C1 segment of cervical spinal cord (tissue), 14 donors: ENCODE data around the gene TMEM221.
A peak's percentile ranks its signal among the peaks of the same experiment; 100 is the strongest.

Experiments
- DNase-seq, 14 donors: peaks; one replicate each; lab custom pipeline; 2025; lab: John Stamatoyannopoulos, UW

Gene TMEM221

DNA sequence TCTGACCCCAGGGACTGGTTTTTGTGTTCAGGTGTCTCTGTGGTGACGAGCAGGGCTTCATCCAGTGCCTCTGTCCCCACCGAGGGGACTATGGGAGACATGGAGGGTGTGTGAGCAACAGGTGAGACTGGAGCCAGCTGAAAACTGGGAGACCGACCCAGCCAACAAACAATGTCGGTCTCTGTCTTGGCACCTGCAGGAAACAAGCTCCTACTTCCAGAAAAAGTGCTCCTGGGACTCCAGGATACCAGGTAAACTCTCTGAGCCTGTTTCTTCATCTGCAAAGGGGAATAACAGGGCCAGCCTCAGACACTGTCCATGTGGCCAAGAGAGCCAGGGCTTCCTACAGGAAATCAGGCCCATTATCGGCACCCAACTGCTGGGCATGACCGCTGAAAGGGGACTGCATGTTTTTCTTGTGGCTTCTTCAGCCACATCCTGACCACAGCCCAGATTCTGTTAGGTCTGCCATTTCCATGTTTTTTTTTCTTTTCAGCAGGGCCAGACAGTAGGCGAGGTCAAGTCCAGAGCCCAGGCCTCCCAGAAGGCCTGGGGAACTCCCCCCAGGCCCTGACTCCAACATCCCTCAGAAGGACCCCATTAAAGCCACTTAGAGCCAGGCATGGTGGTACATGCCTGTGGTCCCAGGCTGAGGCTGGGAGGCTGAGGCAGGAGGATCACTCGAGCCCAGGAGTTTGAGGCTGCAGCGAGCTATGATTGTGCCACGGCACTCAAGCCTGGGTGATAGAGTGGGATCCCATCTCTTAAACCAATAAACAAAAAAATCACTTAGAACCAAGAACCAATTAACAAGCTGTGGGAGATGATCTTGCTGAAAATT is 42.2 kb downstream of the TMEM221 start:
- DNase-seq = peak in 4 of 14 donors; percentile 10 to 37 (median 25)

DNA sequence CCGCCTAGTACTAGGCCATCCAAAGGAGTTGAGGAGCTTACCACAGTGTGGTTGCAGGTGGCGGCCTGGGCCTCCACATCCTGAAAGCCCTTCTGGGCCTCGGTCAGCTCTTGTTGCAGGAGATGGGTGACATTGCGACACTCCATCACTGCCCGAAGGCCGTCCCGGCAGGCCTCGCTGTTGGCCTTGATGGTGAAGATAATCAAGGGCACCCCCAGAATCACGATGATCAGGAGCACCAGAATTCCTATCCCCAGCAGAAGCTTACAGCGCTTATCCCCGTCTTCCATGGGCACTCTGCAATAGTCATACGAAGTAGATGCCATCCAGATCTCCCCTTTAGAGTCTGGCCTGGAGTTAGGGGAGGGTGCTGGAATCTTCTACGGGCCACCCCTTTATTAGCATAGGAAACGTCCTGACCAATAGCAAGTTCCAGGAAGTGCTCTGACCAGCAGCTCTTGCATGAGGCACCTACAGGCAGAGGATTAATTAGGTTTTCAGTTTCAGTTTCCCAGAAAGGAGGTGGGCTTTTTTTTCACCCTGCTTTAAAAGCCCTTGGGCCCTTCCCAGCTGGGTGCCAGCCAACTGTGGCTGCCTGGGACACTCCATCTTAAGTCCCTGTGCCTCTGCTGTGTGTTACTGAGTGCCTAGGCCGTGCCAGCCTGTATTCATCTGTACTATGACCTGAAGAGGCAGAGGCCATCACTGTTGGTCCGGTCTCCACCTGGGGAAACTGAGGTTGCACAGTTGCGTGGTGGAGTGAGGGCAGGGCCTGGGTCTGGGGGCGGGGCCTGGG is 43.0 kb downstream of the TMEM221 start, which contains the start of gene BST2:
TSS of gene BST2 (minus strand) at position 381 of the 796 bp plus-strand sequence. CDS start at position 326, 55 bp downstream.
- DNase-seq = peak in 8 of 14 donors; percentile 9 to 67 (median 47)

DNA sequence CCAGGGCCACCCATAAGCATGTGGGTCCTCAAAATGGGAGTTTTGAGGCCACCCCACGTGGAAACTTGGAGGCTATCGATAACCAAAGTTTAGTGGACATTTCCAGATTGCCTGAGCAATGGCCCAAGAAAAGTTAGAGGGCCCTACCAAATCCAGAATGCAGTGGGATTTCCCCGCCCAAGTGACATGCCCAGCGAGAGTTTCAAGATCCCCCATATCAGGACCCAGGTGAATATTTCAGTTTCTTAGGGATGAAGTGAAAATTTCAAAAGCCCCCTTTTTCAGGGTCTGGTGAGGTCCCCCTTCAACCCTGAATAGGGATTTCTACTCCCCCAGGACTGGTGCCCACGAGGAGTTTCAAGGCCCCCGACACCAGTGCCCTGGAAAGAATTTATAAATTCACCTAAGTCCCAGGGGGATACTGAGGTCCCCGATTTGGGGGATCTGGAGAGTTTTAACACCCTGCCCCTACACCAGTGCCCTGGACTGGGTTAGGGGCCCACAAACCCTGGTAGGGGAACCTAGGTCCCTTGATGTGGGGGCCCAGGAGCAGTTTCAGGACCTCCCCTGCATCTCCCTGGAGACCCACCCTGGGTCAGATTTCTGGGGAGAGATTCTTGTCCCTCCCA is 43.7 kb downstream of the TMEM221 start:
- no peak for DNase-seq

DNA sequence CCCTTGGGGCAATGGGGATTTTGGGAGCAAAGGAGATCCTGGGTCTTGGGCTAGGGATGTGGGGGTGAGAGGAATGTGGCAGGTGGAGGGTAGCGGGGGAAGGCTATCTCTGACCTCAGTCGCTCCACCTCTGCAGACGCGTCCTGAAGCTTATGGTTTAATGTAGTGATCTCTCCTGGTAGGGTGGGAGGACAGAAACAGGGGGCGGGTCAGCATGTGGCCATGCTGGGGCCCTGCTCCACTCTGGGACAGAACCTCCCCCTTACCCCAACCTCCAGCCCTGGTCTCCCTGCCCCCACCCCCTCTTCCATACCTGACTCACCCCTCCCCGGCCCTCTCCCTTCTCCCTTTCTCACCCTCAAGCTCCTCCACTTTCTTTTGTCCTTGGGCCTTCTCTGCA is 44.5 kb downstream of the TMEM221 start:
- no peak for DNase-seq

DNA sequence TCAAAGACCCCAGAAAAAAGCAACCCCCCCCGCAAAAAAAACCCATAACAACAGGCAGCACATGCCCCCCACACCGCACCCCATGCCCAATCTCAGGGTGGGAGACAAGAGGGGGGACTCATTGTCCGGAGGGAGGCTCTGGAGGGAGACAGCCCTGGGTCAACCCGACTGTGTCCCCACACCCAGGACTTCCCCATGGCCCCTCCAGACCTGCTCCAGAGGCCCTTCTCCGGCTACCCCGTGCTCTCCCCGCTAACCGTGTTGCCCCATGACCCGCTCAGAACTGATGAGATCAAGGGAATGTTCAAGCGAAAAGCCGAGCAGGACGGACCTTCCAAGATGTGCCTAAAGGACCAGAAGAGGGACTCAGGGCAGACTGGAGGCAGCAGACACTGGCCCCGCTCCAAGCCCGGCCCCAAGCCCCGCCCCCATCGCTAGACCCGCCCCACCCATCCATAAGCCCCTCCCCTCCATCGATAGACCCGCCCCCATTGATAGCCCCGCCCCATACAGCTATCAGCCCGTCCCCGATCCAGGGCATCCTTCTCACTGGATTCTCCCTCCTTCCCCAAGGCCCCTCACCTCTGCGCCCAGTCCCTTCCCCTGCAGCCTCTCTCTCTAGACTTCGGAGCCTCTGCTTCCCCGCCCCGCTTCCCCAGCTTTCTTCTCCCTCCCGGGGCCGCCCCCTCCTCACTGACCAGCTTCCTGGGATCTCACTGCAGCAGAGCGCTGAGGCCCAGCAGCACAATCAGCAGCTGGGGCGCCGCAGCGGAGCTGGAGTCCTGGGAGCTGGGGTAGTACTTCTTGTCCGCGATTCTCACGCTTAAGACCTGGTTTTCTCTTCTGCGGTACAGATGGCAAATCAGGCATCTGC is 45.2 kb downstream of the TMEM221 start:
- DNase-seq = no peak

DNA sequence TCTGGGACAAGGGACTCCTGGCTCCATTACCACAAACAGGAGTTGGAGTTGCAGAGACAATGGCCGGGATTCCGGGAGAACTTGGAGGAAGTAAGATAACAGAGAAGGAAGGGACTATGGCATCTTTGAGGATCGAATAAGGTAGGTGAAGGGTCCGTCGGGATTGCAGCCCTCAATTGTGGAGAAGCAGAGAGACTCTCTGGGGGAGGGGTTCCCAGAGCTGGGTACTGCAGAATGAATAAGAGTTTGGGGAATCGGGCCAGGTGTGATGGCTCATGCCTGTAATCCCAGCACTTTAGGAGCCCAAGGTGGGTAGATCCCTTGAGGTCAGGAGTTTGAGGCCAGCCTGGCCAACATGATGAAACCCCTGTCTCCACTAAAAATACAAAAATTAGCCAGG is 46.8 kb downstream of the TMEM221 start:
- DNase-seq = no peak

DNA sequence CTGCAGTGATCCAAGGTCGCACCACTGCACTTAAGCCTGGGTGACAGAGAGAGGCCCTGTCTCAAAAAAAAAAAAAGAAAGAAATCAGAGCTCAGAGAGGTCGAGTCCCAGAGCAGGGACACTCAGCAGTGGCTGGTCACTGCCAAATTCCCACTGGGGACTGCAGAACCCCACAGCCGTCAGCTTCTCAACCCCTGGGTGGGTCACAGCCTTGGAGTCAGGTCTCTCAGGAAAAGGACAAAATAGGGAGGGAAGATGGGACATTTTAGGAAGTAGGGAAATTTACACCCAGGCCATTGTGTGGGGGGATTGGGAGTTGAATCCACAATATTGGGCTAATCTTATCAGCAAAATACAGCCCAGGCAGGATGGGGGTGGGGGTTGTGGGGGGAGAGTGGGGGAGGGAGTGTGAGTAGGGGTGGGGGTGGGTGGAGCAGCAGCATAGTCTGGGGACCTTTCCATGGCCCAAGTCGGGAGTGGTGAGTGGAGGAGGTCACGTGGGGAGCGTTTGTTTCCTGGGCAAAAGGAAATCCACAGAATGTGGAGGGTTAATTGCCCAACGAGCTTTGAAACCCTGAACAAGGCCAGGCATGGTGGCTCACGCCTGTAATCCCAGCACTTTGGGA is 49.5 kb downstream of the TMEM221 start:
- no peak for DNase-seq

DNA sequence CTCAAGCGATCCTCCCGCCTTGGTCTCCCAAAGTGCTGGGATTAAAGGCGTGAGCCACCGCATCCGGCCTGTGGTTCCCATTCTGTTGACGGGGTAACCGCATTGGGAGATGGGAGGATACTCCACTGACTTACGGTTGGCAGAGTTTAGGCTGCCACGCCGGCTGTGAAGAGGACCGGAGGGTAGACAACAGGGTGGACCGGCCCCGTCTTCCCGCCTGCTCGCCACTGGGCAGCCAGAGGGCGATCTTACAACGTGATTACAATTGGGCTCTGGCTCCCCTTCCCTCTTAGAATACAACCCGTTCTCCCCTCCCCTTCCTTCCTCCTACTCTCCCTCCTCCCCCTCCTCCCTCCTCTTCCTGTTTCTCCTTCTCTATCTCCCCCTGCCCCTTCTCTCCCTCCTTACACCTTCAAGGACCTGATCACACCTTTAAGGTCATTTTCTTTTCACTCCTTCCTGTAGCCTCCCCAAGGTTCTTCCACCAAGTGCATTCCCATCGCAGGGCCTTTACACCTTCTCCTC is 53.5 kb downstream of the TMEM221 start:
- peak in 2 of 14 donors; percentile 10 to 14 for DNase-seq

DNA sequence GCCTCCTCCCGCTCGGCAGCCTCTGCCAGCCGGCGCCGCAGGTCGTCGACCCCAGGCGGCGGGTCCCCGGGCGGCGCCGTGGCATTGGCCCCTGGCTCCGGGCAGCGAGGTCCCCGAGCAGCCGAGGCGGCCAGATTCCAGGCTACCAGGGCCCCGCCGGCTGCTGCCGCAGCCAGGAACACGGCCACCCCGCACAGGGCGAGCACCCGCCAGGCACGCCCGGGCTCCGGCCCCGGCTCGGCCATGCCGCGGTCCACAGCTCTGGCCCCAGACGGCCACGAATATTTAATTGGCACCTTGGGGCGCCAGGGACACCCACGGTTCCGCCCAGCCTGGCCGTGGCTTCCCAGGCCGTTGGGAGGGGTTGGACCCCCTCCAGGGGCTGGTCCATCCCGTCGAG is 54.6 kb downstream of the TMEM221 start, which contains the start of gene CCDC194:
TSS of gene CCDC194 (minus strand) at position 283 of the 400 bp plus-strand sequence. CDS start at position 245, 38 bp downstream.
- no peak for DNase-seq

DNA sequence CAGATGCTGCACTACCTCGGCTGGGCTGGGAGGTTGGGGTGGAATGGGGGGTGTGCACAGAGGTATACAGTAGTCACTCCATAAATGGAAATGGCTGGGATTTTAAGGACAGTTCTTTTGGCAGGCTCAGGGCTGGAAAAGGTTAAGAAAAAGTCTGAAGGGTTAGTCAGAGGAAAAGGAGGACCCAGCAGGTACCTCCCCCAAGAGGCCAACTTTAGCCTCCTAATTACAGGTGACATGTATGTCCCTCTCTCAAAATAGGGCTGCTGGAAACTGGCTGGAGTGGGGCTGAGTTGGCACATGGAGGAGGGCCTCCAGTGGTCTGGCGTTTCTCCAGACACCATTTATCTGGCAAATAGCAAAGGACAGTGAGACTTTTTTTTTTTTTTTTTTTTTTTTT is 55.5 kb downstream of the TMEM221 start:
- DNase-seq = no peak

DNA sequence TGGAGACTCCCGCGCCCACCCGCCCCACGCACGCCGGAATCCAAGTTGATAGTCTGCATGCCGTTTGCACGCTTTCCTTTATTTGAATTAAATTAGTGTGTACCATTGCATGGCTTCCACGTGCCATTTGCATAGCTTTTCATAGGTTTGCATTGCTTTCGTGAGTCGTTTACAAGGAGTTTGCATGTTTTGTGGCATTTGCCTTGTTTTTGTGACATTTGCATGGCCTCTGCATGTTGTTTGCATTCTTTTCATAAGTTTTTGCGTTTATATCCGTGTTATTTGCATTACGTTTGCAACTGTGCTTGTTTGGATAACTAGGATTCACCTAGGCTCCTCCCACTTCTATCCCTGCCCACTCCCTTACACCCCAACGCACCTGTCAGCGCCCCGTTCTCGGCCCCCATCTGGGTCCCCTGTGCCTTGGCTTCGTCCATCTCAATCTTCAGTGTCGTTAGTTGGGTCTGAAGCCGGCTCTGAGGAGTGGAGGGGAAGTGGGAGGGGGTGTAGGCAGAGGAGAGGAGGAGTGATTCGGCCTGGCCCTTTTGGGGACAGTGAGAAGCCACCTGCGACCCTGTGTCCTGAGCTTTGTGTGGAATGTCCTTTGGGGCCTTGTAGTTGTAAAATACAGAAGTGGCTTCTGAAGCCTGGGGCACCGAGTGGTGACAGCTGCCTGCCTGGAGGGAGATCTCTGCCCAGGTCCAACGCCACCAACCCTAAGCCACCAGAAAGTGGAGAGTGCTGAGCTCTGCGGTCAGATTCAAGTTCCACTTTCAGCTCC is 56.9 kb downstream of the TMEM221 start:
- peak in 1 of 14 donors; percentile 30 for DNase-seq

DNA sequence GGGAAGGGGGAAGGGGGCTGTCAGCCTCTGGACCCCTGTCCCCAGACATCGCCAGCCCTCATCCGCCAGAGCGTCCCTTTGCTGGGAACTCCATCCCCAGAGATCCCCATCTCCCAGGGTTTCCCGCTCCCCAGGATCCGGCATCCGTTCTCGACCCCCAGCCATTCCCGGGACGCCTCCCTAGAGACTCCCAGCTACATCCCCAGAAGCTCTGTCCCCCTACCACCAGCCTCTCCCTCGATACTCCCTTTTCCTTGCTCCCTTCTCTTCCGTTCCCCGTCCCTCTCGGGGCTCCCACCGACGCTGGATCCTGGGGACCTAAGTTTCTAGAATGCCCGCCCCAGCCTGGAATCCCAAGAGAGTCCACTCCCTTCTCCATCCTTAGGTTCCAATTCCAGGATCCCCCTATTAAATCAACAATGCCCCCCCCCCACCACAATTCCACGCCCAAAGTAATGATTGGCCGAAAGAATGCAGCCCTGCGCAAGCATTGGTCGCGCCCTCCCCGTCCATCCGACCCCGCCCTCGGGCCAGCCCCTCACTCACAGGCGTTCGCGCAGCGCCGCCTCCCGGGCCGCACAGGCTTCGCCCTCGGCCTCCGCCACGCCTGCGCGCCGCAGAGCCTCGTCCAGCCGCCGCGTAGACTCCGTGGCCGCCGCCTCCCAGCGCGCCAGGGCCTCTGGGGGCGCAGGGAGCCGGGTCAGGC is 57.6 kb downstream of the TMEM221 start:
- DNase-seq = peak in 13 of 14 donors; percentile 16 to 88 (median 61)

DNA sequence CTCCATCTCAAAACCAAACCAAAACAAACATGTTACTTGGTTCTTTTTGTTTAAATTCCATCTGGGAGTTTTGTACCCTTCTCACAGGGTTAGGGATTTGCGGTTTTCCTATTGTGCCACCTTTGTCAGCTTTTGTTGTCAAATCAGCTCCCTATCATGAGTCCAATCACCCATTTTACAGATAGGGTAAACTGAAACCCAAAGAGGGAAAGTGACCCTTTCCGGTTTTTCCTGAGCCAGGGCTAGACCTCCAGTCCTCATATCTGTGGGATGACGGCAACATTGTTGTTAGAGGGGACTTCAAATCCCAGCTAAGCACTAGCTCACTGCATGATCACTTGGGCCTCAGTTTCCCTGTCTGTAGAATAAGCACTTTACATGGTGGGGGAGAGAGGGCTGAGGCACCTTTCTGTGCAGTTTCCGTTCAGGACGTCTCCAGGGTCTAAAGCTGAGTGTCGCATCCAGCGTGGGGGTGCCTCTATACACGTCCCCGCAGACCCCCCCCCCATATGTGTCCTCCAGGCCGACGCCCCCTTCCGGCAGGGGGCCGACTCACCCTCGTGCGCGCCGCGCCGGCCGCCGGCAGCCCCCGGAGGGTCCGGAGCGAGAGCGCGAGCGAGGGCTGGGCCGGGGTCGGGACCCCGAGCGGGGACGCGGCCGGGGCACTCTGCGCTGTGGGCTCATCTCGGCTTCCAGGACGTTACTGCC is 58.4 kb downstream of the TMEM221 start:
- DNase-seq = no peak

DNA sequence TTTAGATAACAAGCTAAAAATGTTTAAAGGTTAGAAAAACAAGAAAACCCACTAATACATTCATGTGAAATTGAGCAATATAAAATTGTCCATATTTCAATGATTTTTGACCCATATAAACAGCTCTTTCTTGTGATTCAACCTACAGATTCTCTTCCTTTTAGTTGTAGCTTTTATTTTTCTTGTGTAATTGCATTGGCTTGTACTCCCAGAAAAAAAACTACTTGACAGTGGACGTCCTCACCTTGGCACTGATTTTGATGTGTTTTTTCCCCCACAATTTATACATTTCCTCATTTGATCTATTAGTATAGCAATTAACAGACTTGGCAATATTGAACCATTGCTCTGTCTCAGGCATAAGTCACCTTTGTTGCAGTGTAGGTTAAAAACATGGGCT is 59.2 kb downstream of the TMEM221 start:
- DNase-seq = no peak

DNA sequence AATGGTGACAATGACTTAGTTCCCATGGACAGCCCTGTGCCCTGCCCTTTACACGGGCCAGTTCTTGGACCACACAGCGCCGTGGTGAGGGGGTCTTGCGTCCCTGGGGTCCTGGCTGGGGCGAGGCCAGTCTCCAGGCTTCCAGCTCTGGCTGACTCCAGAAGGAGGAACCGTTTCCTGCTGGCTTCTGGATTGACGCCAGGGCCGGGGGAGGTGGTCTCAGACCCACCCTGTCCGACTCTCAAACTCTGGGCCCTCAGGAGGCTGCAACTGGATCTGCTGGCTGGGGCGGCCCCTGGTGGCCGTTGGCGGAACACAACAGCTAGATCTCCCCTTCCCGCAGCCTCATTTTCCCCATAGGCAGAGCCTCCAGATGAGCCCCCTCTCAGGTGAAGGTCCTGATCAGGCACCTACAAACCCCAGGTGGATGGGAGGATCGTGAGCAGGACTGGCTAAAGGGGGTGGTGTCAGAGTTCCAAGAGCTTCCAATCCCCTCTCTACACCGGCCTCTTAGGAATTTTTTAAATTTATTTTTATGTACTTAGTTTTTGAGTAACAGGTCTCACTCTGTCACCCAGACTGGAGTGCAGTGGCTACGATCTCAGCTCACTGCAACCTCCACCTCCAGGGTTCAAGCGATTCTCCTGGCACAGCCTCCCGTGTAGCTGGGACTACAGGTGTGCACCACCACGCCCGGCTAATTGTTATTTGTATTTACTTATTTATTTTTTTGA is 62.4 kb downstream of the TMEM221 start:
- peak in 3 of 14 donors; percentile 6 to 23 (median 15) for DNase-seq
